PC-9 (cell line): ENCODE results near the gene KLF12.

Experiments used
- CTCF ChIP-seq: fragments of 200-600 bp; sonication (generic); conservative IDR thresholded peaks from 2 replicates; pipeline ENCODE4 v1.6.1; 2017; ENCODE audit warnings: mixed run types, antibody characterized with exemption, mild to moderate bottlenecking, moderate library complexity
- EZH2 ChIP-seq: fragments of 200-600 bp; sonication (generic); IDR thresholded peaks from 2 replicates; pipeline ENCODE4 v1.8.0; 2017; ENCODE audit warnings: antibody characterized with exemption, low read depth

GRCh38 chr13:74118328-74118727 is 15.9 kb downstream of the KLF12 start:
- no peak for TF ChIP-seq CTCF
- TF ChIP-seq EZH2, result no peak
